Heart right ventricle (tissue), 16 donors: Measurements from ENCODE around the gene DCAF8L2. TPM values are rescaled to one million over a fixed set of nuclear protein-coding genes. Genes with fewer than 3 reads are reported as not detected.

Experiments used
- ATAC-seq, 8 donors: fragments of 200-7000 bp; cut with Tn5 transposase; one replicate each; pipeline ENCODE4 v1.9.1; 2020; ENCODE audit warnings: mild to moderate bottlenecking in 8 of 8, moderate library complexity in 8 of 8, moderate number of reproducible peaks in 1 of 8
- DNase-seq, 2 donors: peaks; one replicate each; pipeline ENCODE4 v3.0.0-alpha.2; 2020
- H3K27ac ChIP-seq, 10 donors: fragments of 200-600 bp; sonication (generic) in 2 of 10; one replicate each; pipeline versions ENCODE4 v1.5.0 to v1.8.0; 2020 to 2022; ENCODE audit warnings: mild to moderate bottlenecking in 3 of 10
- H3K27me3 ChIP-seq, 7 donors: fragments of 200-600 bp; one replicate each; pipeline ENCODE4 v1.8.0; 2021 to 2022; ENCODE audit warnings: mild to moderate bottlenecking in 2 of 7
- H3K36me3 ChIP-seq, 9 donors: fragments of 200-600 bp; sonication (generic) in 1 of 9; one replicate each; pipeline versions ENCODE4 v1.5.0 to v1.8.0; 2020 to 2022; ENCODE audit warnings: mild to moderate bottlenecking in 2 of 9
- H3K4me1 ChIP-seq, 9 donors: fragments of 200-600 bp; sonication (generic) in 1 of 9; one replicate each; pipeline versions ENCODE4 v1.5.0 to v1.8.0; 2020 to 2022; ENCODE audit warnings: mild to moderate bottlenecking in 4 of 9
- H3K4me3 ChIP-seq, 10 donors: fragments of 200-600 bp; sonication (generic) in 2 of 10; one replicate each; pipeline versions ENCODE4 v1.5.0 to v1.8.0; 2020 to 2022; ENCODE audit warnings: mild to moderate bottlenecking in 7 of 10, moderate library complexity in 2 of 10
- H3K9me3 ChIP-seq, 11 donors: fragments of 200-600 bp in 10 of 11; sonication (generic) in 2 of 11; one replicate each; pipeline versions ENCODE4 v1.5.0 to v1.8.0; 2013 to 2022; ENCODE audit warnings: mild to moderate bottlenecking in 2 of 11, control low read depth in 1 of 11, moderate library complexity in 1 of 11
- CTCF ChIP-seq, 9 donors: fragments of 200-600 bp; sonication (generic) in 2 of 9; IDR thresholded peaks; one replicate each; pipeline versions ENCODE4 v1.5.0 to v1.8.0; 2021 to 2022; ENCODE audit warnings: antibody characterized with exemption in 9 of 9, mild to moderate bottlenecking in 5 of 9, moderate library complexity in 1 of 9
- WGBS, 2 donors: extraction: QIAGEN DNeasy Blood & Tissue Kit; methylation state at CpG; one replicate each; pipeline ENCODE4 v1.1.7; 2013; ENCODE audit warnings: inconsistent platforms in 1 of 2; 5-methylcytosine and 5-hydroxymethylcytosine counted together
- intact Hi-C, 10 donors: fragments of 100-400 bp; cut with DNase I; formaldehyde crosslinking; loops; one replicate each; pipeline versions ENCODE4 v1.11.1 to v1.14.2; 2022
- polyA plus RNA-seq, 2 donors: library from polyadenylated mRNA; stranded (reverse); fragments of 200-250 nt; gene quantifications; one replicate each; pipeline ENCODE4 v1.2.3, GENCODE V29; 2013
- total RNA-seq, 10 donors: library from RNA; stranded (reverse); fragmentation: NEBNext Ultra II Directional in 3 of 10; extraction: Animal tissue kit (Norgen Biotek cat#: 25700) in 3 of 10; gene quantifications; one replicate each; pipeline versions ENCODE4 v1.2.1 to v1.2.4, GENCODE V29; 2021 to 2023
- donor health status: Arrhythmogenic right ventricular cardiomyopathy.
- donor health status: ischemic (EF 13 %, LVEDD 7.1; RV severe dilation, severe dysfunction).
- donor health status: healthy with polysubstance abuse.
- donor health status: DM: no; HTN: yes; CAD: no.
- donor health status: DM: no; HTN: no; CAD: no.
- donor health status: ischemic (EF 25% LVEDD 6.9; RV normal size, moderate dysfunction).
- donor health status: ischemic (EF 25% LVEDD 5.7; RV mildly dilated, moderate dysfunction).
- donor health status: healthy.
- donor health status: DM: yes; HTN: yes; CAD: no.
- donor health status: Ischemic cardiomyopathy.
- donor health status: ischemic (EF 35%, LVEDD 5.7; RV mildly dilated, moderate dysfunction).
- donor health status: nonischemic (EF 11% LVEDD 7.7; RV severe dilation, severe dysfunction).
- donor health status: DM: yes; HTN: yes; CAD: no.
- donor health status: PGD.
- donor health status: ischemic (EF 29% LVEDD 5.4; RV normal size, mild dysfunction).
- donor health status: nonischemic (EF 23%, LVEDD 6.1; RV moderate dilation, normal function).

DCAF8L2 gene
- total and polyA plus RNA-seq, 12 donors = not detected

GRCh38 chrX:27674491-27674890, 84.3 kb downstream of the DCAF8L2 start:
- no peak for TF ChIP-seq CTCF (IDR thresholded peaks at IDR 0.05)

DNA sequence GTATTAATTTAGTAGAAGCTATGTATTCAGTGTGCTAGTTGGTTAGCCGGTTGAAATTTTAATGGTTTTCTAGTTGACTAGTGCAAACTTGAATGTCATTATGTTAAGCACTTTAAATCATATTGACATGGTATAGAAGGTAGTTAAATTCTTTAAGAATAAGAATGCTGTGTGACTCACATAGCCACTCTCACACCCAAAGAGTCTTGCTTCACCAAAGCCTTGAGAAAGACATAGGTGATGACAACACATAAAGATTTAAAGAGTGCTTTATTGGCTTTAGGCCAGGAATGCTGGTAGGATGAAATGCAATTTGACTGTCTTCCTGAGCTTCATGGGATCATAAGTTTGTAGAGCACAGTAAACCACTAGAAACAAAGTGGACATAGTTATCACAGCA, 85.3 kb downstream of the DCAF8L2 start:
- H3K4me1 ChIP-seq = no peaks in the 10 kb centered on the region
- intact Hi-C loops = no loop called here
- DNase-seq (no peak), ATAC-seq (no peak)
- no peak overlapping the region for H3K4me3 ChIP-seq
- no peak for TF ChIP-seq CTCF (IDR thresholded peaks at IDR 0.05)
- no peaks in the 10 kb centered on the region for H3K9me3 ChIP-seq
- H3K27me3 ChIP-seq = no peaks in the 10 kb centered on the region
- no peak overlapping the region for H3K27ac ChIP-seq
- no peaks in the 10 kb centered on the region for H3K36me3 ChIP-seq
- WGBS, 2 donors = 98 to 100% methylated on average over 1 of the region's 1 CpG

More at GRCh38 chrX:27674491-27674890, 84.3 kb downstream of the DCAF8L2 start:
- Histone ChIP-seq H3K27me3 (no peaks in the 10 kb centered on the region), H3K9me3 (no peaks in the 10 kb centered on the region), H3K4me3 (no peak overlapping the region), H3K4me1 (no peaks in the 10 kb centered on the region), H3K36me3 (no peaks in the 10 kb centered on the region), H3K27ac (no peak overlapping the region)
- WGBS, 2 donors = 87 to 90% methylated on average over 4 of the region's 4 CpGs
- intact Hi-C loops = no loop called here
- ATAC-seq = no peak
- no peak for DNase-seq

- no peak overlapping the region for H3K4me3 ChIP-seq
- intact Hi-C loops = no loop called here
- no peak for TF ChIP-seq CTCF (IDR thresholded peaks at IDR 0.05)
- ATAC-seq (no peak), DNase-seq (no peak)
- H3K27ac ChIP-seq = no peak overlapping the region
- no peaks in the 10 kb centered on the region for H3K27me3 ChIP-seq
- no peaks in the 10 kb centered on the region for H3K4me1 ChIP-seq
- 53 to 58% methylated on average over 1 of the region's 1 CpG for WGBS, 2 donors
- H3K36me3 ChIP-seq = no peaks in the 10 kb centered on the region
- no peaks in the 10 kb centered on the region for H3K9me3 ChIP-seq
Observed at GRCh38 chrX:27679281-27679680, 89.1 kb downstream of the DCAF8L2 start.

- DNase-seq (no peak), ATAC-seq (no peak)
- H3K9me3 ChIP-seq = no peaks in the 10 kb centered on the region
- intact Hi-C loops = loop anchor here in 1 of 10 donors (10.0 kb wide), 1 partner anchor 126 kb away; no protein-coding TSS in a partner anchor
- no peaks in the 10 kb centered on the region for H3K27me3 ChIP-seq
- TF ChIP-seq CTCF (IDR thresholded peaks at IDR 0.05) = no peak
- no peaks in the 10 kb centered on the region for H3K36me3 ChIP-seq
- H3K4me3 ChIP-seq = no peak overlapping the region
- no peaks in the 10 kb centered on the region for H3K4me1 ChIP-seq
- WGBS, 2 donors = 25 to 27% methylated on average over 1 of the region's 1 CpG
- H3K27ac ChIP-seq = no peak overlapping the region
Observed at GRCh38 chrX:27680726-27681125, 90.6 kb downstream of the DCAF8L2 start.
